K562 (cell line): ENCODE data around the gene ATP5F1D. TPM values are rescaled to one million over a fixed set of nuclear protein-coding genes. Genes with fewer than 3 reads are reported as not detected.

Experiments
- ATAC-seq: fragments of 200-7000 bp; cut with Tn5 transposase; 3 replicates; pipeline ENCODE4 v1.9.1; 2020; ENCODE audit warnings: moderate library complexity
- BruUV-seq: library from RNA; stranded (reverse); fragments of 400-500 nt; replicated peaks from 2 replicates; lab custom pipeline; 2021; lab: Mats Ljungman, UMichigan
- CTCF ChIA-PET: fragments of 300-600 bp; formaldehyde crosslinking; extraction: SDS; loops from one replicate; lab custom pipeline; 2021; ENCODE audit warnings: low intra/inter-chr PET ratio; lab: Yijun Ruan, JAX
- POLR2A ChIA-PET: fragments of 300-600, 350-650 bp; sonication (Branson Sonifier 250); formaldehyde crosslinking; extraction: SDS; loops from one replicate; lab custom pipeline; 2021; ENCODE audit warnings: antibody characterized with exemption, inconsistent platforms; lab: Yijun Ruan, JAX
- DNase-seq, 4 experiments: peaks; one replicate each; pipeline versions ENCODE4 v3.0.0 to v3.0.0-alpha.2; 2011 to 2018; ENCODE audit warnings: low spot score in 3 of 4, mixed read lengths in 3 of 4; ENCODE audit errors: extremely low read depth in 1 of 4
- FAIRE-seq: peaks from 2 replicates; lab custom pipeline; 2011; peaks lifted over from hg19 to GRCh38; lab: Jason Lieb, UNC
- H2AFZ ChIP-seq: 2 replicates; pipeline ENCODE4 v1.6.0; 2011; ENCODE audit warnings: low read depth, low read length, control low read depth, inconsistent platforms
- H3K27ac ChIP-seq: fragments of 200-600 bp; 3 replicates; pipeline ENCODE4 v1.8.0; 2011; ENCODE audit warnings: low read depth, mild to moderate bottlenecking, control low read depth, inconsistent platforms, low read length, moderate library complexity, mixed read lengths; ENCODE audit errors: extremely low read depth
- H3K27me3 ChIP-seq, 2 experiments: fragments of 300-600 bp in 1 of 2; 2 replicates in 1 of 2; 3 replicates in 1 of 2; pipeline versions ENCODE4 v1.6.0 to v1.8.0; 2011; ENCODE audit warnings: inconsistent platforms in 2 of 2, low read length in 2 of 2, mild to moderate bottlenecking in 1 of 2, mixed read lengths in 1 of 2, moderate library complexity in 1 of 2; ENCODE audit not compliant: control insufficient read depth in 2 of 2, insufficient read depth in 2 of 2
- H3K36me3 ChIP-seq: fragments of 300-600 bp; 3 replicates; pipeline ENCODE4 v1.8.0; 2011; ENCODE audit warnings: mild to moderate bottlenecking, low read length, inconsistent platforms; ENCODE audit not compliant: control insufficient read depth, insufficient read depth
- H3K4me1 ChIP-seq, 2 experiments: fragments of 200-600 bp in 1 of 2; replicated peaks in 1 of 2; 2 replicates in 1 of 2; 3 replicates in 1 of 2; pipeline versions ENCODE4 v1.5.1 to v1.8.0; 2011; ENCODE audit warnings: inconsistent platforms in 2 of 2, low read length in 2 of 2, mild to moderate bottlenecking in 1 of 2, mixed read lengths in 1 of 2, moderate library complexity in 1 of 2; ENCODE audit not compliant: control insufficient read depth in 2 of 2, insufficient read depth in 2 of 2
- H3K4me2 ChIP-seq: 2 replicates; pipeline ENCODE4 v1.6.1; 2011; ENCODE audit warnings: low read length, control low read depth, inconsistent platforms, mixed read lengths; ENCODE audit not compliant: insufficient read depth
- H3K4me3 ChIP-seq: fragments of 200-600 bp; sonication (generic), shearing (Covaris generic); 2 replicates; pipeline ENCODE4 v1.5.1; 2016; ENCODE audit warnings: control low read depth, inconsistent platforms
- H3K79me2 ChIP-seq: fragments of 200-600 bp; 3 replicates; pipeline ENCODE4 v1.8.0; 2011; ENCODE audit warnings: low read length, inconsistent platforms; ENCODE audit not compliant: control insufficient read depth, insufficient read depth
- H3K9ac ChIP-seq, 2 experiments: 2 replicates each; pipeline versions ENCODE4 v1.6.0 to v1.6.1; 2011; ENCODE audit warnings: low read depth in 2 of 2, low read length in 2 of 2, control low read depth in 1 of 2, inconsistent platforms in 1 of 2, mild to moderate bottlenecking in 1 of 2, mixed read lengths in 1 of 2; ENCODE audit not compliant: insufficient read depth in 1 of 2
- H3K9me1 ChIP-seq: one replicate; pipeline ENCODE4 v1.6.0; 2011; ENCODE audit warnings: inconsistent platforms, mild to moderate bottlenecking, low read length, moderate library complexity; ENCODE audit not compliant: control insufficient read depth, insufficient read depth
- H3K9me3 ChIP-seq: replicated peaks from 2 replicates; pipeline ENCODE4 v1.5.1; 2011; ENCODE audit warnings: low read depth, low read length, inconsistent platforms; ENCODE audit not compliant: control insufficient read depth, insufficient read depth
- H4K20me1 ChIP-seq: replicated peaks from 2 replicates; pipeline ENCODE4 v1.6.1; 2011; ENCODE audit warnings: low read length, inconsistent platforms, mixed read lengths; ENCODE audit not compliant: control insufficient read depth, insufficient read depth
- CEBPG ChIP-seq, 3 experiments: fragments of 200-800 bp in 1 of 3; sonication (Bioruptor generic) in 1 of 3; sonication (generic) in 1 of 3; formaldehyde crosslinking in 1 of 3; IDR thresholded peaks in 2 of 3; conservative IDR thresholded peaks in 1 of 3; 2 replicates each; pipeline versions ENCODE4 v1.6.1 to v1.8.0; 2016 to 2022; ENCODE audit warnings: missing compliant biosample characterization in 2 of 3, missing genetic modification characterization in 2 of 3, mild to moderate bottlenecking in 1 of 3, missing genetic modification reagents in 1 of 3
- FOSL1 ChIP-seq: fragments of 200-800 bp; sonication (Bioruptor generic); conservative IDR thresholded peaks from 2 replicates; pipeline ENCODE4 v1.6.1; 2016; ENCODE audit warnings: missing genetic modification characterization, missing compliant biosample characterization
- KDM1A ChIP-seq, 2 experiments: fragments of 450-650 bp; IDR thresholded peaks; 2 replicates each; pipeline ENCODE4 v1.6.1; 2016; ENCODE audit warnings: mild to moderate bottlenecking in 2 of 2
- KLF16 ChIP-seq: IDR thresholded peaks from 2 replicates; pipeline ENCODE4 v1.6.1; 2016; ENCODE audit warnings: antibody characterized with exemption
- MAFF ChIP-seq: IDR thresholded peaks from 2 replicates; pipeline ENCODE4 v1.6.1; 2012; ENCODE audit warnings: low read length, improper control_type of control experiment
- PHF8 ChIP-seq: fragments of 200-600 bp; sonication (generic); IDR thresholded peaks from 2 replicates; pipeline ENCODE4 v1.6.1; 2012; ENCODE audit warnings: mixed run types, mild to moderate bottlenecking, inconsistent platforms, low read length, moderate library complexity, borderline replicate concordance
- PRMT5 ChIP-seq: sonication (generic); formaldehyde crosslinking; IDR thresholded peaks from 2 replicates; pipeline ENCODE4 v1.5.0; 2020; ENCODE audit warnings: missing genetic modification reagents
- RBM14 ChIP-seq: fragments of 200-400 bp; formaldehyde crosslinking; IDR thresholded peaks from 2 replicates; pipeline ENCODE4 v1.6.1; 2018; ENCODE audit warnings: low read depth, mild to moderate bottlenecking, low read length, moderate library complexity, borderline replicate concordance; ENCODE audit not compliant: insufficient read depth
- SAFB2 ChIP-seq: fragments of 200-400 bp; formaldehyde crosslinking; IDR thresholded peaks from 2 replicates; pipeline ENCODE4 v1.6.1; 2018; ENCODE audit warnings: borderline replicate concordance, low read length, low read depth, moderate library complexity; ENCODE audit not compliant: severe bottlenecking
- SMAD1 ChIP-seq: fragments of 150-350 bp; IDR thresholded peaks from 2 replicates; pipeline ENCODE4 v1.6.1; 2014; ENCODE audit warnings: low read length, low read depth; ENCODE audit not compliant: partially characterized antibody
- SMARCC2 ChIP-seq: fragments of 450-650 bp; IDR thresholded peaks from 2 replicates; pipeline ENCODE4 v1.6.1; 2017; ENCODE audit warnings: antibody characterized with exemption, moderate library complexity, mild to moderate bottlenecking, low read depth
- ZBTB7A ChIP-seq: IDR thresholded peaks from 2 replicates; pipeline ENCODE4 v1.6.1; 2011; ENCODE audit warnings: low read depth, mild to moderate bottlenecking, low read length, moderate library complexity, borderline replicate concordance; ENCODE audit not compliant: control insufficient read depth
- ZNF354B ChIP-seq: fragments of 250-450 bp; sonication (Bioruptor Pico); IDR thresholded peaks from 2 replicates; pipeline ENCODE4 v1.4.0; 2020
- ZNF644 ChIP-seq: fragments of 200-800 bp; sonication (Bioruptor generic); IDR thresholded peaks from 2 replicates; pipeline ENCODE4 v1.6.1; 2016; ENCODE audit warnings: low read depth, missing genetic modification characterization, missing compliant biosample characterization
- WGBS: fragments of 100-300 bp; shearing (Covaris generic); methylation state at CpG from one replicate; pipeline ENCODE4 v1.1.6; 2016; ENCODE audit warnings: low coverage, mixed read lengths; ENCODE audit not compliant: insufficient coverage; ENCODE audit errors: missing lambda C conversion rate; 5-methylcytosine and 5-hydroxymethylcytosine counted together
- in situ Hi-C: fragments of 300-500 bp; cut with MboI; formaldehyde crosslinking; loops from 4 replicates; pipeline ENCODE4 v1.15.0; 2018; ENCODE audit warnings: inconsistent platforms, mixed read lengths
- intact Hi-C: fragments of 100-400 bp; cut with micrococcal nuclease; formaldehyde crosslinking; loops from 2 replicates; pipeline ENCODE4 v1.14.2; 2022
- polyA plus RNA-seq, 8 experiments: library from polyadenylated mRNA; depleted of rRNA in 4 of 8; stranded (reverse) in 5 of 8; unstranded in 3 of 8; fragments of >200 nt; fragmentation: Nextera tagmentation in 2 of 8; fragmentation: Illumina TruSeq in 1 of 8; extraction: Ambion mirVana in 2 of 8; extraction: Trizol in 1 of 8; gene quantifications; 2 replicates each; pipeline versions ENCODE4 v1.2.1 to v1.2.3, GENCODE V29; 2011 to 2014; ENCODE audit warnings: inconsistent platforms in 1 of 8, missing spikeins in 1 of 8
- total RNA-seq, 7 experiments: library from RNA; depleted of rRNA in 6 of 7; stranded (reverse); fragments of >200 nt in 6 of 7; fragmentation: Illumina TruSeq in 2 of 7; extraction: Trizol in 2 of 7; gene quantifications; 2 replicates each; pipeline versions ENCODE4 v1.2.1 to v1.2.3, GENCODE V29; 2011 to 2021; ENCODE audit warnings: low replicate concordance in 1 of 7
- TF ChIP-seq, protein P1 (sequence below): fragments of 250-450 bp; sonication (Bioruptor Pico); IDR thresholded peaks from 2 replicates; pipeline ENCODE4 v1.8.0; 2021; ENCODE audit warnings: borderline replicate concordance, mild to moderate bottlenecking, moderate library complexity; ENCODE audit not compliant: poor library complexity, severe bottlenecking
- TF ChIP-seq, protein P2 (sequence below): fragments of 250-450 bp; sonication (Bioruptor Pico); IDR thresholded peaks from 2 replicates; pipeline ENCODE4 v1.4.0; 2020; ENCODE audit warnings: mild to moderate bottlenecking, moderate library complexity
- TF ChIP-seq, protein P3 (sequence below): sonication (generic); formaldehyde crosslinking; IDR thresholded peaks from 2 replicates; pipeline ENCODE4 v1.8.1; 2022; ENCODE audit warnings: missing genetic modification reagents

ATP5F1D gene
- total and polyA plus RNA-seq, 9 of the 15 experiments (the other 6 are each of a cell fraction or from before 2014, with no cell fraction given) = 3.9 to 409 (median 36.8) TPM

DNA sequence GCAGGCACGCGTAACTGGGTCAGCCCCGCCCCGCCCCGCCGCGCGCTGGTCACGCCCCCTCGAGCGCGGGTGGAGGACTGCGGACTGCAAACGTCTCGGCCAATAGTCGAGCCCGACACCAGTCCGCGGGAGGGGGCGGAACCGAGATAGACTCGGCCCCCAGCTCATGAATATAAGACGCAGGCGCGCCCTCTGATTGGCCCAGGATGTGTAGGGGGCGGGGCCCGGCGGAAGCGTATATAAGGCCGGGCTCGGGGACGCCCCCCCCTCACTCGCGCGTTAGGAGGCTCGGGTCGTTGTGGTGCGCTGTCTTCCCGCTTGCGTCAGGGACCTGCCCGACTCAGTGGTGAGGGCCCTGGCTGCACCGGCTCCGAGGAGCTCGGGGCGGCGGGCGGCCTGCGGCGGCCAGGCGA is 27.5 kb downstream of the ATP5F1D start, which contains the start of gene CIRBP:
Gene CIRBP, plus strand, starts transcription at position 268 of the 413 bp plus-strand sequence. CDS start 1,602 bp downstream, outside the sequence.
- Histone ChIP-seq H3K27me3 (no peaks in the 10 kb centered on the region), H3K9me3 (no peaks in the 10 kb centered on the region), H3K27ac (peak within 1 kb of the TSS; percentile 92), H4K20me1 (peaks cover 26% of the 10 kb centered on the region), H3K79me2 (peaks cover 52% of the 10 kb centered on the region), H2AFZ (peak within 1 kb of the TSS; percentile 69), H3K9ac (peak within 1 kb of the TSS; percentile 90 to 99), H3K4me1 (peaks cover 71 to 97% of the 10 kb centered on the region in 2 experiments), H3K4me2 (peak within 1 kb of the TSS; percentile 93), H3K9me1 (no peaks in the 10 kb centered on the region), H3K36me3 (peaks cover 44% of the 10 kb centered on the region), H3K4me3 (peak within 1 kb of the TSS; percentile 68)
- FAIRE-seq (peak; percentile 91), DNase-seq (peak; percentile 86 to 99 (median 92)), ATAC-seq (peak; percentile 71)
- in situ Hi-C loops = no loop called here
- no TSS peak for BruUV-seq
- ChIA-PET CTCF (interaction anchor here (3.3 kb wide), 1 partner anchor 25 kb away, joined by 51 read pairs; no protein-coding TSS in a partner anchor), POLR2A (interaction anchor here (0.6 to 3.0 kb wide), 76 partner anchors 9 to 589 kb away, joined by 3 to 90 read pairs (median 4); partner anchors contain the start of genes ATP5F1D, GPX4, MED16 and RNU6-9)
- WGBS = under 1% methylated on average over 39 of the region's 50 CpGs
- intact Hi-C loops = loop anchor here (1.0 kb wide), 2 partner anchors 21 to 224 kb away; partner anchors contain the start of gene MIDN
- TF ChIP-seq FOSL1 (tag) = no peak
- TF ChIP-seq ZBTB7A = peak; percentile 64; the same call in 1 of the 2 replicates
- TF ChIP-seq KLF16 = no peak
- TF ChIP-seq ZNF354B = no peak
- no peak for TF ChIP-seq ZNF644 (tag)
- TF ChIP-seq SMARCC2 = no peak
- peak; percentile 92 for TF ChIP-seq SMAD1
- no peak for TF ChIP-seq MAFF
- TF ChIP-seq PRMT5 (CRISPR knock-in tag) = no peak
- TF ChIP-seq CEBPG (CRISPR knock-in tag; IDR thresholded peaks at IDR 0.05) = 0 out of 2 replicates have a peak, but pooled peaks have one; percentile 34
- no peak for TF ChIP-seq CEBPG (tag; conservative IDR thresholded peaks at IDR 0.05 in 1 of 2, IDR thresholded peaks at IDR 0.05 in 1 of 2)
- TF ChIP-seq, protein P1, sequence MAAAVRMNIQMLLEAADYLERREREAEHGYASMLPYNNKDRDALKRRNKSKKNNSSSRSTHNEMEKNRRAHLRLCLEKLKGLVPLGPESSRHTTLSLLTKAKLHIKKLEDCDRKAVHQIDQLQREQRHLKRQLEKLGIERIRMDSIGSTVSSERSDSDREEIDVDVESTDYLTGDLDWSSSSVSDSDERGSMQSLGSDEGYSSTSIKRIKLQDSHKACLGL = no peak
- 0 out of 2 replicates have a peak, but pooled peaks have one; percentile 62 for TF ChIP-seq RBM14
- TF ChIP-seq, protein P2, sequence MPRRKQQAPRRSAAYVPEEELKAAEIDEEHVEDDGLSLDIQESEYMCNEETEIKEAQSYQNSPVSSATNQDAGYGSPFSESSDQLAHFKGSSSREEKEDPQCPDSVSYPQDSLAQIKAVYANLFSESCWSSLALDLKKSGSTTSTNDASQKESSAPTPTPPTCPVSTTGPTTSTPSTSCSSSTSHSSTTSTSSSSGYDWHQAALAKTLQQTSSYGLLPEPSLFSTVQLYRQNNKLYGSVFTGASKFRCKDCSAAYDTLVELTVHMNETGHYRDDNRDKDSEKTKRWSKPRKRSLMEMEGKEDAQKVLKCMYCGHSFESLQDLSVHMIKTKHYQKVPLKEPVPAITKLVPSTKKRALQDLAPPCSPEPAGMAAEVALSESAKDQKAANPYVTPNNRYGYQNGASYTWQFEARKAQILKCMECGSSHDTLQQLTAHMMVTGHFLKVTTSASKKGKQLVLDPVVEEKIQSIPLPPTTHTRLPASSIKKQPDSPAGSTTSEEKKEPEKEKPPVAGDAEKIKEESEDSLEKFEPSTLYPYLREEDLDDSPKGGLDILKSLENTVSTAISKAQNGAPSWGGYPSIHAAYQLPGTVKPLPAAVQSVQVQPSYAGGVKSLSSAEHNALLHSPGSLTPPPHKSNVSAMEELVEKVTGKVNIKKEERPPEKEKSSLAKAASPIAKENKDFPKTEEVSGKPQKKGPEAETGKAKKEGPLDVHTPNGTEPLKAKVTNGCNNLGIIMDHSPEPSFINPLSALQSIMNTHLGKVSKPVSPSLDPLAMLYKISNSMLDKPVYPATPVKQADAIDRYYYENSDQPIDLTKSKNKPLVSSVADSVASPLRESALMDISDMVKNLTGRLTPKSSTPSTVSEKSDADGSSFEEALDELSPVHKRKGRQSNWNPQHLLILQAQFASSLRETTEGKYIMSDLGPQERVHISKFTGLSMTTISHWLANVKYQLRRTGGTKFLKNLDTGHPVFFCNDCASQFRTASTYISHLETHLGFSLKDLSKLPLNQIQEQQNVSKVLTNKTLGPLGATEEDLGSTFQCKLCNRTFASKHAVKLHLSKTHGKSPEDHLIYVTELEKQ (CRISPR knock-in tag) = no peak
- TF ChIP-seq, protein P3, sequence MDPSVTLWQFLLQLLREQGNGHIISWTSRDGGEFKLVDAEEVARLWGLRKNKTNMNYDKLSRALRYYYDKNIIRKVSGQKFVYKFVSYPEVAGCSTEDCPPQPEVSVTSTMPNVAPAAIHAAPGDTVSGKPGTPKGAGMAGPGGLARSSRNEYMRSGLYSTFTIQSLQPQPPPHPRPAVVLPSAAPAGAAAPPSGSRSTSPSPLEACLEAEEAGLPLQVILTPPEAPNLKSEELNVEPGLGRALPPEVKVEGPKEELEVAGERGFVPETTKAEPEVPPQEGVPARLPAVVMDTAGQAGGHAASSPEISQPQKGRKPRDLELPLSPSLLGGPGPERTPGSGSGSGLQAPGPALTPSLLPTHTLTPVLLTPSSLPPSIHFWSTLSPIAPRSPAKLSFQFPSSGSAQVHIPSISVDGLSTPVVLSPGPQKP (CRISPR knock-in tag) = no peak
- TF ChIP-seq PHF8 = peak; percentile 73; the same call in 1 of the 2 replicates
- TF ChIP-seq SAFB2 = no peak
- TF ChIP-seq KDM1A (IDR thresholded peaks at IDR 0.05) = no peak
